ENCODE results near the gene LMLN. TPM values are rescaled to one million over a fixed set of nuclear protein-coding genes. Genes with fewer than 3 reads are reported as not detected.
"Not testable (repeated sequence)": the region's sequence is repeated elsewhere in the genome, so short reads cannot be mapped to it uniquely, and the experiment has no call there.

LMLN gene
- polyA plus RNA-seq (ENCODE audit: insufficient read length) = 3.8 TPM

GRCh38 chr3:197959891-197960693 is at the start of gene LMLN:
Gene LMLN (plus strand): TSS chr3:197960217. CDS start chr3:197960246, 29 bp downstream.
- DNase-seq = peak; percentile 97

- DNase-seq = no peak
These were observed 47.1 kb upstream of the LMLN start for GRCh38 chr3:197912741-197913476.

DNA sequence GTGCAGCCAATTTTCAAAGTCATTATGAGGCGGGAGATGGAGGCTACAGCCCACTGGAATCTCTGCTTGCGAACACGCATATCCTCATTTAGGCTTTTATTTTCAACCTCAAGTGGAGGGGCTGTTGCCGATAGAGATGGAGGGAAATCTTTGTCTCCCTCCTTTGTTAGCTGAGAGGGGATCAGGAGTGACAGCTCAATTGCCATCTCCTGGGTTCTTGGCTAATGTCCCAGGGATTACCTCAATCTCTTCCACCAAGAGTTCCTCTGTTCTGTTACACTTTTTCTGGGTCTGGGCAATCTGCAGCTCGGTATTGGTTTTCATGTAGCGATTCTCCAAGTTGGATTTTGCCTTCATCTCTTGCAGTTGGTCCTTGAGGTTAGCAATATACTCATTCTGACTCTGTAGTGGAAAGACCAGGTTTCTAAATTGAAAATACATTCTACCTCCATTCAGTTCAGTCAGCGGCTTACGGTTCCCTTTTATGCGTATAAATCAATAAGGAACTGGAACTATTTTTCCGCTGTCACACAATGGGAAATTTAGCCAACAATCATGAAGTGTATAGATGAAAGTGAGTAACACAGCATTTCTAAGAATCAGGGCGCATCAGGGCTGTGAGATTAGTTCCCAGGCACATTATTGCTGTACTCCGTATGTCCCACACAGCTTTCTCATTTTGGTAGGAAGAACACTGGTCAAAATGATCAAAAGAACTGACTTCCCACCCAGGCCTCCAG is 46.2 kb upstream of the LMLN start:
- DNase-seq = no peak

DNA sequence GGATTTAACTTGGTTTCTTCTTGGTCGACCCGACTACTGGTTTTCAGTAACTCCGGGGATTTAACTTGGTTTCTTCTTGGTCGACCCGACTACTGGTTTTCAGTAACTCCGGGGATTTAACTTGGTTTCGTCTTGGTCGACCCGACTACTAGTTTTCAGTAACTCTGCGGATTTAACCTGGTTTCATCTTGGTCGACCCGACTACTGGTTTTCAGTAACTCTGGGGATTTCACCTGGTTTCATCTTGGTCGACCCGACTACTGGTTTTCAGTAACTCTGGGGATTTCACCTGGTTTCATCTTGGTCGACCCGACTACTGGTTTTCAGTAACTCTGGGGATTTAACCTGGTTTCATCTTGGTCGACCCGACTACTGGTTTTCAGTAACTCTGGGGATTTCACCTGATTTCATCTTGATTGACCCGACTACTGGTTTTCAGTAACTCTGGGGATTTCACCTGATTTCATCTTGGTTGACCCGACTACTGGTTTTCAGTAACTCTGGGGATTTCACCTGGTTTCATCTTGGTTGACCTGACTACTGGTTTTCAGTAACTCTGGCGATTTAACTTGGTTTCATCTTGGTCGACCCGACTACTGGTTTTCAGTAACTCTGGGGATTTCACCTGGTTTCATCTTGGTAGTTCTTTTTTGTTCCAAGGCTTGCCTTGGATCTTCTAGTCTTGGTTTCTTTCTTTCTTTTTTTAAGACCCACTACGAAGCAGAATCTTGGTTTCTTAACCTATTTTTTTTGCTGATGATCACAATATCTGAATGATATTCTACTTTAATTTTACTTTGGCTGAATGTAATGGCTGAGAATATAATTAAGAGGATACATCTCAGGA is 38.4 kb upstream of the LMLN start:
- DNase-seq = not testable (repeated sequence)

- DNase-seq = no peak
These were observed 33.6 kb upstream of the LMLN start for GRCh38 chr3:197926418-197926817.

DNA sequence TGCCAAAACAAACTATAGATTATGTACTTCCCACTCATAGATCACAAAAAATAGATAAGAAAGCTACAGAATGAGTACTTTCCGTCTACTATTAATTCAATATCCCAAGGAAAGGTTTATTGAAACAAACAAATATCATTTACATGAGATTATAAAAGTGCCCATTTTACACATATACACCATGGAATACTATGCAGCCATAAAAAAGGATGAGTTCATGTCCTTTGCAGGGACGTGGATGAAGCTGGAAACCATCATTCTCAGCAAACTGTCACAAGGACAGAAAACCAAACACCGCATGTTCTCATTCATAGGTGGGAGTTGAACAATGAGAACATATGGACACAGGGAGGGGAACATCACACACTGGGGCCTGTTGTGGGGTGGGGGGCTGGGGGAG is 32.4 kb upstream of the LMLN start:
- DNase-seq = not testable (repeated sequence)

GRCh38 chr3:197936819-197937384 is 23.1 kb upstream of the LMLN start:
- DNase-seq = no peak

DNA sequence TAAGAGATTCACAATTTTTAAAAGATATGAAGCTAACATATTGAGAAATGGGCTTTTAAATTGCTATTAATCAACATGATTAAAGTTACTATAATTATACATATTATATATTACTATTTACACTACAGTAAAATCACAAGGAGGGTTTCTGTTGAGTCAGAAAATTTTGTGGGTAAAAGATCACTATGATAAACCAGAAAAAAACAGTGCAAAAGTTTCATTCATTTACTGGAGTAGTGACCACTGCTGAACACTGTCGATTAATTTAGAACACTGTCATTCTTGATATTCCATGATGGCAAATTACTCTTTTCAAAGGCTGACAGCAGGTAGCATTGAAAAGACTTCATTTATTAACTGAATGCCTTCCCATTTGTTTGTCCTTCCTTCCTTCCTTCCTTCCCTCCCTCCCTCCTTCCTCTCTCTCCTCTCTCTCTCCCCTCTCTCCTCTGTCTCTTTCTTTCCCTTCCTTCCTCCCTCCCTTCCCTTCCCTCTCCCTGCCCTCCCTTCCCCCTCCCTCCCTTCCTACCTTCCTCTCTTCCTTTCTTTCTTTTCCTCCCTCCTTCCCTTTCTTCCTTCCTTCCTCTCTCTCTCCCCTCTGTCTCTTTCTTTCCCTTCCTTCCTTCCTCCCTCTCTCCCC is 19.2 kb upstream of the LMLN start:
- DNase-seq = no peak

DNA sequence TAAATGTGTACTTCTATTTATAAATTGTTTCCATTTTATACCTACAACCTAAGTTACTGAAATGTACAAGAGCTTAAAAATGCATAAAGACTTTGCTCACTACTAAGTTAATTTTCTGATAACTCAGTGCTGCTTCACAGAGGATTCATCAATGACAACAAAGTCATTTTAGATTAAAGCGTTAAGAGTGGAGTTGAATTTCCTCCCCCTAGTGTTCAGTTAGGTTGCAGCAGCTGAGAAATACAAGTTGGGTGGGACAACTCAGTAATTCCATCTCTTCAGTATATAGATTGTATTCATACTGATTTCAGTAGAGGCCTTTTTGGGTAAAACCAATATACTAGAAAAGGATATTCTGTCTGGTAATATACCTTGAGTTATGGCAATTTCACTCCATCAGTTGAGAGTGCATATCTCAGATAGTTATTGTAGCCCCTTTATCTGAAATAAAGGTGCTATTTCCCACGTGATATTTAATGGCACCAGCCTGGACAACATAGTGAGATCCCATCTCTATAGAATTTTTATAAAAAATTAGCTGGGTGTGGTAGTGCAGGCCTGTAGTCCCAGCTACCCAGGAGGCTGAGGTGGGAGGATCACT is 17.0 kb upstream of the LMLN start:
- DNase-seq = no peak

GRCh38 chr3:197949191-197949777 is 10.7 kb upstream of the LMLN start:
- DNase-seq = no peak

- peak; percentile 93 for DNase-seq
These were observed 10.0 kb upstream of the LMLN start, which contains the start of gene RPL35A for GRCh38 chr3:197949778-197950676. Gene RPL35A (plus strand): TSS chr3:197950190. CDS start chr3:197950968, 778 bp downstream.

DNA sequence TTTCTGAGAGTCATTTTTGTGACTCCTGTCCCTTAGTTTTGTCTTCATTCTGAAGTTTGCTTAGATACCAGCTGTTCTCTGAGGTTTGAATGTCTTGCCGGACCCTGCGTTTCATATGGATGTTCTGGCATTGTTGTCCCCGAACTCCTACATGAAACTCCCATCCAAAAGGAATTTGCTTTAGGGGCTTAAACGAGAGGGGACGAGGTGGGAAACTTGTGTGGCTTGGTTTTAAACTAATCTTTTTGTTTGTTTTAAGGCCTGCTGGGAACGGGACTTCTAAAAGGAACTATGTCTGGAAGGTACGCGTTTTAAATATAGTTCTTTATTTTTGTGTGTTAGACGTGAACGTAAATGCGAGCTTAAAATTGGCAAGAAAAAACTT is 9.3 kb upstream of the LMLN start:
- DNase-seq = no peak

GRCh38 chr3:197951392-197951990 is 8.5 kb upstream of the LMLN start:
- no peak for DNase-seq

GRCh38 chr3:197952440-197952839 is 7.6 kb upstream of the LMLN start:
- no peak for DNase-seq

- DNase-seq = no peak
These were observed 6.7 kb upstream of the LMLN start for GRCh38 chr3:197953325-197953724.

GRCh38 chr3:197953881-197954280 is 6.1 kb upstream of the LMLN start:
- DNase-seq = no peak

GRCh38 chr3:197955892-197956477 is 4.0 kb upstream of the LMLN start:
- DNase-seq = no peak

GRCh38 chr3:197956626-197956988 is 3.4 kb upstream of the LMLN start:
- no peak for DNase-seq

GRCh38 chr3:197957790-197958133 is 2.3 kb upstream of the LMLN start:
- DNase-seq = no peak

All from hindlimb muscle (tissue), 1 donor.